ENCODE data around the gene CEMIP2.

- TF ChIP-seq CTCF (conservative IDR thresholded peaks at IDR 0.05 in 1 of 2, IDR thresholded peaks at IDR 0.05 in 1 of 2; ENCODE audit: extremely low read depth in 1 of 2, insufficient read depth in 1 of 2, low read depth in 1 of 2, low read length in 2 of 2) (no peak), EZH2 (IDR thresholded peaks at IDR 0.05; ENCODE audit: borderline replicate concordance, low read length) (no peak)
These were observed 33.5 kb upstream of the CEMIP2 start for GRCh38 chr9:71801826-71802225.

Measured in mammary epithelial cell (primary cell).